K562 (cell line): Measurements from ENCODE around the gene ROPN1L. TPM values are rescaled to one million over a fixed set of nuclear protein-coding genes. Genes with fewer than 3 reads are reported as not detected.

Experiments
- ATAC-seq: fragments of 200-7000 bp; cut with Tn5 transposase; 3 replicates; pipeline ENCODE4 v1.9.1; 2020; ENCODE audit warnings: moderate library complexity
- BruUV-seq: library from RNA; stranded (reverse); fragments of 400-500 nt; replicated peaks from 2 replicates; lab custom pipeline; 2021; lab: Mats Ljungman, UMichigan
- CTCF ChIA-PET: fragments of 300-600 bp; formaldehyde crosslinking; extraction: SDS; loops from one replicate; lab custom pipeline; 2021; ENCODE audit warnings: low intra/inter-chr PET ratio; lab: Yijun Ruan, JAX
- POLR2A ChIA-PET: fragments of 300-600, 350-650 bp; sonication (Branson Sonifier 250); formaldehyde crosslinking; extraction: SDS; loops from one replicate; lab custom pipeline; 2021; ENCODE audit warnings: antibody characterized with exemption, inconsistent platforms; lab: Yijun Ruan, JAX
- DNase-seq, 4 experiments: peaks; one replicate each; pipeline versions ENCODE4 v3.0.0 to v3.0.0-alpha.2; 2011 to 2018; ENCODE audit warnings: low spot score in 3 of 4, mixed read lengths in 3 of 4; ENCODE audit errors: extremely low read depth in 1 of 4
- FAIRE-seq: peaks from 2 replicates; lab custom pipeline; 2011; peaks lifted over from hg19 to GRCh38; lab: Jason Lieb, UNC
- H2AFZ ChIP-seq: 2 replicates; pipeline ENCODE4 v1.6.0; 2011; ENCODE audit warnings: low read depth, low read length, control low read depth, inconsistent platforms
- H3K27ac ChIP-seq: fragments of 200-600 bp; 3 replicates; pipeline ENCODE4 v1.8.0; 2011; ENCODE audit warnings: low read depth, mild to moderate bottlenecking, control low read depth, inconsistent platforms, low read length, moderate library complexity, mixed read lengths; ENCODE audit errors: extremely low read depth
- H3K27me3 ChIP-seq, 2 experiments: fragments of 300-600 bp in 1 of 2; 2 replicates in 1 of 2; 3 replicates in 1 of 2; pipeline versions ENCODE4 v1.6.0 to v1.8.0; 2011; ENCODE audit warnings: inconsistent platforms in 2 of 2, low read length in 2 of 2, mild to moderate bottlenecking in 1 of 2, mixed read lengths in 1 of 2, moderate library complexity in 1 of 2; ENCODE audit not compliant: control insufficient read depth in 2 of 2, insufficient read depth in 2 of 2
- H3K36me3 ChIP-seq: fragments of 300-600 bp; 3 replicates; pipeline ENCODE4 v1.8.0; 2011; ENCODE audit warnings: mild to moderate bottlenecking, low read length, inconsistent platforms; ENCODE audit not compliant: control insufficient read depth, insufficient read depth
- H3K4me1 ChIP-seq, 2 experiments: fragments of 200-600 bp in 1 of 2; replicated peaks in 1 of 2; 2 replicates in 1 of 2; 3 replicates in 1 of 2; pipeline versions ENCODE4 v1.5.1 to v1.8.0; 2011; ENCODE audit warnings: inconsistent platforms in 2 of 2, low read length in 2 of 2, mild to moderate bottlenecking in 1 of 2, mixed read lengths in 1 of 2, moderate library complexity in 1 of 2; ENCODE audit not compliant: control insufficient read depth in 2 of 2, insufficient read depth in 2 of 2
- H3K4me2 ChIP-seq: 2 replicates; pipeline ENCODE4 v1.6.1; 2011; ENCODE audit warnings: low read length, control low read depth, inconsistent platforms, mixed read lengths; ENCODE audit not compliant: insufficient read depth
- H3K4me3 ChIP-seq: fragments of 200-600 bp; sonication (generic), shearing (Covaris generic); 2 replicates; pipeline ENCODE4 v1.5.1; 2016; ENCODE audit warnings: control low read depth, inconsistent platforms
- H3K79me2 ChIP-seq: fragments of 200-600 bp; 3 replicates; pipeline ENCODE4 v1.8.0; 2011; ENCODE audit warnings: low read length, inconsistent platforms; ENCODE audit not compliant: control insufficient read depth, insufficient read depth
- H3K9ac ChIP-seq, 2 experiments: 2 replicates each; pipeline versions ENCODE4 v1.6.0 to v1.6.1; 2011; ENCODE audit warnings: low read depth in 2 of 2, low read length in 2 of 2, control low read depth in 1 of 2, inconsistent platforms in 1 of 2, mild to moderate bottlenecking in 1 of 2, mixed read lengths in 1 of 2; ENCODE audit not compliant: insufficient read depth in 1 of 2
- H3K9me1 ChIP-seq: one replicate; pipeline ENCODE4 v1.6.0; 2011; ENCODE audit warnings: inconsistent platforms, mild to moderate bottlenecking, low read length, moderate library complexity; ENCODE audit not compliant: control insufficient read depth, insufficient read depth
- H3K9me3 ChIP-seq: replicated peaks from 2 replicates; pipeline ENCODE4 v1.5.1; 2011; ENCODE audit warnings: low read depth, low read length, inconsistent platforms; ENCODE audit not compliant: control insufficient read depth, insufficient read depth
- H4K20me1 ChIP-seq: replicated peaks from 2 replicates; pipeline ENCODE4 v1.6.1; 2011; ENCODE audit warnings: low read length, inconsistent platforms, mixed read lengths; ENCODE audit not compliant: control insufficient read depth, insufficient read depth
- EGR1 ChIP-seq: fragments of 450-650 bp; conservative IDR thresholded peaks from 2 replicates; pipeline ENCODE4 v1.6.1; 2017; ENCODE audit warnings: mild to moderate bottlenecking
- HCFC1 ChIP-seq: IDR thresholded peaks from 2 replicates; pipeline ENCODE4 v1.6.1; 2012; ENCODE audit warnings: low read depth, low read length, improper control_type of control experiment
- NCOR1 ChIP-seq: fragments of 450-650 bp; IDR thresholded peaks from 2 replicates; pipeline ENCODE4 v1.6.1; 2016; ENCODE audit warnings: mild to moderate bottlenecking, moderate library complexity
- SPI1 ChIP-seq: IDR thresholded peaks from 2 replicates; pipeline ENCODE4 v1.6.1; 2011; ENCODE audit warnings: low read depth, low read length, control low read depth, borderline replicate concordance
- ZNF263 ChIP-seq: sonication (generic); formaldehyde crosslinking; IDR thresholded peaks from 2 replicates; pipeline ENCODE4 v1.8.0; 2022; ENCODE audit warnings: mild to moderate bottlenecking, missing genetic modification reagents, borderline replicate concordance
- ZNF77 ChIP-seq: fragments of 250-450 bp; sonication (Bioruptor Pico); IDR thresholded peaks from 2 replicates; pipeline ENCODE4 v1.5.0; 2020
- WGBS: fragments of 100-300 bp; shearing (Covaris generic); methylation state at CpG from one replicate; pipeline ENCODE4 v1.1.6; 2016; ENCODE audit warnings: low coverage, mixed read lengths; ENCODE audit not compliant: insufficient coverage; ENCODE audit errors: missing lambda C conversion rate; 5-methylcytosine and 5-hydroxymethylcytosine counted together
- in situ Hi-C: fragments of 300-500 bp; cut with MboI; formaldehyde crosslinking; loops from 4 replicates; pipeline ENCODE4 v1.15.0; 2018; ENCODE audit warnings: inconsistent platforms, mixed read lengths
- intact Hi-C: fragments of 100-400 bp; cut with micrococcal nuclease; formaldehyde crosslinking; loops from 2 replicates; pipeline ENCODE4 v1.14.2; 2022
- polyA plus RNA-seq, 8 experiments: library from polyadenylated mRNA; depleted of rRNA in 4 of 8; stranded (reverse) in 5 of 8; unstranded in 3 of 8; fragments of >200 nt; fragmentation: Nextera tagmentation in 2 of 8; fragmentation: Illumina TruSeq in 1 of 8; extraction: Ambion mirVana in 2 of 8; extraction: Trizol in 1 of 8; gene quantifications; 2 replicates each; pipeline versions ENCODE4 v1.2.1 to v1.2.3, GENCODE V29; 2011 to 2014; ENCODE audit warnings: inconsistent platforms in 1 of 8, missing spikeins in 1 of 8
- total RNA-seq, 7 experiments: library from RNA; depleted of rRNA in 6 of 7; stranded (reverse); fragments of >200 nt in 6 of 7; fragmentation: Illumina TruSeq in 2 of 7; extraction: Trizol in 2 of 7; gene quantifications; 2 replicates each; pipeline versions ENCODE4 v1.2.1 to v1.2.3, GENCODE V29; 2011 to 2021; ENCODE audit warnings: low replicate concordance in 1 of 7
- TF ChIP-seq, protein P1 (sequence below): sonication (generic); formaldehyde crosslinking; IDR thresholded peaks from 2 replicates; pipeline ENCODE4 v1.9.0; 2022; ENCODE audit warnings: mild to moderate bottlenecking, missing genetic modification reagents

The ROPN1L gene
- total and polyA plus RNA-seq, 9 of the 15 experiments (the other 6 are each of a cell fraction or from before 2014, with no cell fraction given): 0.04 to 0.85 (median 0.24) TPM; not detected in 3

DNA sequence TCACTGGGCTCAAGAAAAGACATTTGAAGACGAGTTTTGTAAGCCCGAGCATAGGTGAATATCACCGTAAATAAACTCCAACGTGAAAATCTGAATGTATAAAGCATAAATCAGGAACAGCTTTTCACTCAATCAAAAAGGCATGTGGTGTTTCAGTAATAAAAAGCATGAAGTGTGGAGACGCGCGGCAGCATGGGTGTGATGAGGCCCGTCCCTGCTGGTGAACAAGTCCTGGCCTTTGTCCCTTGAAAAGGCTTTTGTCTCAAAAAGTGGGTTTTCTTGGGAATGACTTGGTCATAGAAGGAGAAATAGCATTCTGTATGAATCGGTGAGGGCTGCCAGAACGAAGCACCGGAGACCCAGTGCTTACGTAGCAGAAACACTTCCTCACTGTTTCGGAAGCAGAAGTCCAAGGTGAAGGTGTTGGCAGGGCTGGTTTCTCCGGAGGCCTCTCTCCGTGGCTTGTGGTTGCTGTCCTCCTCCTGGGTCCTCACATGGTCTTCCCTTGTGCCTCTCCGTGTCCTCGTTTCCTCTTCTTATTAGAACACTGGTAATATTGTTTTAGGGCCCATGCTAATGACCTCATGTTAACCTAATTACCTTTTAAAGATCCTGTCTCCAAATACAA is 24.9 kb downstream of the ROPN1L start:
- in situ Hi-C loops (loop anchor here (25.0 kb wide), 1 partner anchor 696 kb away; no protein-coding TSS in a partner anchor), intact Hi-C loops (no loop called here)
- Histone ChIP-seq H3K9me1 (no peaks in the 10 kb centered on the region), H3K4me2 (no peak overlapping the region), H2AFZ (no peak overlapping the region), H3K9ac (no peak overlapping the region), H4K20me1 (peaks cover 5% of the 10 kb centered on the region; the same call in 1 of the 2 replicates), H3K9me3 (no peaks in the 10 kb centered on the region), H3K27ac (no peak overlapping the region), H3K27me3 (peaks cover 65 to 68% of the 10 kb centered on the region in 2 experiments), H3K36me3 (no peaks in the 10 kb centered on the region), H3K4me3 (no peak overlapping the region), H3K4me1 (no peaks in the 10 kb centered on the region), H3K79me2 (no peaks in the 10 kb centered on the region)
- FAIRE-seq (no peak), ATAC-seq (no peak), DNase-seq (no peak)
- no peak for TF ChIP-seq HCFC1
- no peak for TF ChIP-seq ZNF77
- no peak for TF ChIP-seq EGR1
- TF ChIP-seq, protein P1, sequence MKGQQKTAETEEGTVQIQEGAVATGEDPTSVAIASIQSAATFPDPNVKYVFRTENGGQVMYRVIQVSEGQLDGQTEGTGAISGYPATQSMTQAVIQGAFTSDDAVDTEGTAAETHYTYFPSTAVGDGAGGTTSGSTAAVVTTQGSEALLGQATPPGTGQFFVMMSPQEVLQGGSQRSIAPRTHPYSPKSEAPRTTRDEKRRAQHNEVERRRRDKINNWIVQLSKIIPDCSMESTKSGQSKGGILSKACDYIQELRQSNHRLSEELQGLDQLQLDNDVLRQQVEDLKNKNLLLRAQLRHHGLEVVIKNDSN (CRISPR knock-in tag): no peak
- TF ChIP-seq NCOR1: no peak
- TF ChIP-seq ZNF263 (CRISPR knock-in tag): 0 out of 2 replicates have a peak, but pooled peaks have one; percentile 15
- TF ChIP-seq SPI1: 0 out of 2 replicates have a peak, but pooled peaks have one; percentile 26
- POLR2A ChIA-PET: no interaction called here
- whole genome bisulfite sequencing: 32% methylated on average over 17 of the region's 17 CpGs
- CTCF ChIA-PET: no interaction called here
- BruUV-seq: no TSS peak
